ENCODE results near the gene PSMD2. TPM values are rescaled to one million over a fixed set of nuclear protein-coding genes. Genes with fewer than 3 reads are reported as not detected.

The PSMD2 gene
- total and polyA plus RNA-seq, 4 donors, result 77.5 to 213 (median 161) TPM

DNA sequence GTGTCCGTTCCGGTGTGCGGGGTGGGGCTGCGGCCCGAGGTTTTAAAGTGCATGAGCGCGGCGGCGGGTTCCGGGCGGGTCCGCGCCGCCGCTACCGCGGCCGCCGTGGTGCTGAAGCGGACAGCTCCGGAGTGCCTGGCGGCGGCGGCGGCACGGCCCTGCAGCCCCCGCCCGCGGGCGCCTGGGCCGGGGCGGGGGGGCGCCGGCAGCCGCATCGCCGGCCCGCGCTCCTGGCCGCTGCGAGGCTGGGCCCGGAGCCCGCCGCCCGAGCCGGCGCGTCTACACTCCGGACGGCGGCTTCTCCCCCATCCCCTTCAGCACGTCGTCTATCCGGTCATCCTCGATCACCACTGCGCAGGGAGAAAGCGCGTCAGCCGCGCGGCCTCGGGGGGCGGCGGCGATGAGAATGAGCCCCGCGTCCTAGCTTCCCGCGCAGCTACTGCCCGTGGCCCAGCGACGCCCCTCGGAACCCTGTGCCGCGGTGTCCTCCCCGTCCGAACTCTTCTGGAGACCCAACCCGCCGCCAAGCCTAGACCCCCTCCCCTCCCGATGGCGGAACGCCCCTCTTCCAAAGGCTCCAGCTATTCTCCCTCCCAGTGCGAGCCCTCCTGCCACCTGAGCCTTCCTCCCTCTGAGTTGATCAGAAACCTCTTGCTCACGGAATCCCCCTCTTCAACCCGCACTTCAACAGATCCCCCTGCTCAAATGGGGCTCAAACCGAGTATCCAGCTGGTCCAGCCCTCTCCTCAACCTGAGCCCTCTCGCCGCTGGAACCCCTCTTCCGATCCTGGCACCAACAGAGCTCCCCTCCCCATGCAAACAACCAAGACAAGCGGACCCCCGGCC, 38.9 kb upstream of the PSMD2 start:
- H3K27ac ChIP-seq (ENCODE audit: low read depth in 1 of 2, low read length in 2 of 2), result no peak overlapping the region
- peaks cover 9 to 29% (median 14%) of the 10 kb centered on the region in 4 donors for H3K4me1 ChIP-seq (ENCODE audit: control insufficient read depth in 4 of 4, insufficient read depth in 4 of 4, low read length in 3 of 4)
- peaks cover 0 to 5% (median 0%) of the 10 kb centered on the region in 4 donors for H3K36me3 ChIP-seq (ENCODE audit: control insufficient read depth in 4 of 4, insufficient read depth in 3 of 4, low read depth in 1 of 4, low read length in 3 of 4)
- DNase-seq (ENCODE audit: low spot score), result no peak
- WGBS, result 3% methylated on average over 91 of the region's 91 CpGs
- no peak overlapping the region for H3K9ac ChIP-seq (ENCODE audit: low read depth in 1 of 2, low read length in 2 of 2)
- no peaks in the 10 kb centered on the region for H3K9me3 ChIP-seq (ENCODE audit: control insufficient read depth in 4 of 4, low read length in 3 of 4)
- no peaks in the 10 kb centered on the region for H3K27me3 ChIP-seq (ENCODE audit: control insufficient read depth in 4 of 4, insufficient read depth in 4 of 4, low read length in 3 of 4)
- H3K4me3 ChIP-seq (ENCODE audit: low read depth in 1 of 3, low read length in 3 of 3), result peak overlapping the region in 1 of 3 donors; percentile 67
- TF ChIP-seq GABPA (IDR thresholded peaks at IDR 0.05 in 1 of 2, conservative IDR thresholded peaks at IDR 0.05 in 1 of 2), result no peak
- TF ChIP-seq, protein P1, sequence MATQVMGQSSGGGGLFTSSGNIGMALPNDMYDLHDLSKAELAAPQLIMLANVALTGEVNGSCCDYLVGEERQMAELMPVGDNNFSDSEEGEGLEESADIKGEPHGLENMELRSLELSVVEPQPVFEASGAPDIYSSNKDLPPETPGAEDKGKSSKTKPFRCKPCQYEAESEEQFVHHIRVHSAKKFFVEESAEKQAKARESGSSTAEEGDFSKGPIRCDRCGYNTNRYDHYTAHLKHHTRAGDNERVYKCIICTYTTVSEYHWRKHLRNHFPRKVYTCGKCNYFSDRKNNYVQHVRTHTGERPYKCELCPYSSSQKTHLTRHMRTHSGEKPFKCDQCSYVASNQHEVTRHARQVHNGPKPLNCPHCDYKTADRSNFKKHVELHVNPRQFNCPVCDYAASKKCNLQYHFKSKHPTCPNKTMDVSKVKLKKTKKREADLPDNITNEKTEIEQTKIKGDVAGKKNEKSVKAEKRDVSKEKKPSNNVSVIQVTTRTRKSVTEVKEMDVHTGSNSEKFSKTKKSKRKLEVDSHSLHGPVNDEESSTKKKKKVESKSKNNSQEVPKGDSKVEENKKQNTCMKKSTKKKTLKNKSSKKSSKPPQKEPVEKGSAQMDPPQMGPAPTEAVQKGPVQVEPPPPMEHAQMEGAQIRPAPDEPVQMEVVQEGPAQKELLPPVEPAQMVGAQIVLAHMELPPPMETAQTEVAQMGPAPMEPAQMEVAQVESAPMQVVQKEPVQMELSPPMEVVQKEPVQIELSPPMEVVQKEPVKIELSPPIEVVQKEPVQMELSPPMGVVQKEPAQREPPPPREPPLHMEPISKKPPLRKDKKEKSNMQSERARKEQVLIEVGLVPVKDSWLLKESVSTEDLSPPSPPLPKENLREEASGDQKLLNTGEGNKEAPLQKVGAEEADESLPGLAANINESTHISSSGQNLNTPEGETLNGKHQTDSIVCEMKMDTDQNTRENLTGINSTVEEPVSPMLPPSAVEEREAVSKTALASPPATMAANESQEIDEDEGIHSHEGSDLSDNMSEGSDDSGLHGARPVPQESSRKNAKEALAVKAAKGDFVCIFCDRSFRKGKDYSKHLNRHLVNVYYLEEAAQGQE (IDR thresholded peaks at IDR 0.05), result peak; percentile 94

DNA sequence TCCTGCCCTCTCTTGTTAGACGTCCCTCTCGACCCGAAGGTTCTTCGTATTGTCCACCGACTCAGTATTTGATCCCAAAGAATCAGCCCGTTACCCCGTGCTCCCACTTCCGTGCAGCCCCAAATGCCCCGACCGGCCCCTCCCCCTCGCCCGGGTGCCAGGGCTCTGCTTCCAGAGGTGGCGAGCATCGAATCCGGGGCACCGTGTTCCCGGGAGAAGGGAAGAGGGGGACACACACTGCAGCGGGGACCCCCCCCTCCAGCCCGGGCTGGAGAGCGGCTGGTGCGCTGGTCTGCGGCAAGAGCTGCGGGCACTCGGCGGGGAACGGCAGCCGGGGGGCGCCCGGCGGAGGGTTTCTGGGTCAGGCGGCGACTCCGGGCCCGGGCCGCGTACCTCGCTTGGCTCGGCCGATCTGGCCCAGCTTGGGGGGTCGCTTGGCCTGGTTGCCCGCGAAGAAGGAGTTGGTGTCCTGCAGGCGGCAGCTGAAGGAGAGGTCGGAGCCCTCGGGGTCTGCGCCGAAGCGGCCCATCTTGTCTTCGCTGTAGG, 38.2 kb upstream of the PSMD2 start:
- no peak for DNase-seq (ENCODE audit: low spot score)
- no peak overlapping the region for H3K9ac ChIP-seq (ENCODE audit: low read depth in 1 of 2, low read length in 2 of 2)
- no peaks in the 10 kb centered on the region for H3K9me3 ChIP-seq (ENCODE audit: control insufficient read depth in 4 of 4, low read length in 3 of 4)
- TF ChIP-seq EGR1 (IDR thresholded peaks at IDR 0.05; ENCODE audit: low read depth in 2 of 2) (no peak), HNF4A (conservative IDR thresholded peaks at IDR 0.05) (no peak), SP1 (IDR thresholded peaks at IDR 0.05) (no peak), FOXA2 (IDR thresholded peaks at IDR 0.05) (no peak), JUND (IDR thresholded peaks at IDR 0.05) (no peak), FOXA1 (IDR thresholded peaks at IDR 0.05) (no peak), TAF1 (conservative IDR thresholded peaks at IDR 0.05) (no peak)
- TF ChIP-seq, protein P2, sequence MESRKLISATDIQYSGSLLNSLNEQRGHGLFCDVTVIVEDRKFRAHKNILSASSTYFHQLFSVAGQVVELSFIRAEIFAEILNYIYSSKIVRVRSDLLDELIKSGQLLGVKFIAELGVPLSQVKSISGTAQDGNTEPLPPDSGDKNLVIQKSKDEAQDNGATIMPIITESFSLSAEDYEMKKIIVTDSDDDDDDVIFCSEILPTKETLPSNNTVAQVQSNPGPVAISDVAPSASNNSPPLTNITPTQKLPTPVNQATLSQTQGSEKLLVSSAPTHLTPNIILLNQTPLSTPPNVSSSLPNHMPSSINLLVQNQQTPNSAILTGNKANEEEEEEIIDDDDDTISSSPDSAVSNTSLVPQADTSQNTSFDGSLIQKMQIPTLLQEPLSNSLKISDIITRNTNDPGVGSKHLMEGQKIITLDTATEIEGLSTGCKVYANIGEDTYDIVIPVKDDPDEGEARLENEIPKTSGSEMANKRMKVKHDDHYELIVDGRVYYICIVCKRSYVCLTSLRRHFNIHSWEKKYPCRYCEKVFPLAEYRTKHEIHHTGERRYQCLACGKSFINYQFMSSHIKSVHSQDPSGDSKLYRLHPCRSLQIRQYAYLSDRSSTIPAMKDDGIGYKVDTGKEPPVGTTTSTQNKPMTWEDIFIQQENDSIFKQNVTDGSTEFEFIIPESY (IDR thresholded peaks at IDR 0.05), result no peak
- TF ChIP-seq, protein P3, sequence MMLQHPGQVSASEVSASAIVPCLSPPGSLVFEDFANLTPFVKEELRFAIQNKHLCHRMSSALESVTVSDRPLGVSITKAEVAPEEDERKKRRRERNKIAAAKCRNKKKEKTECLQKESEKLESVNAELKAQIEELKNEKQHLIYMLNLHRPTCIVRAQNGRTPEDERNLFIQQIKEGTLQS (IDR thresholded peaks at IDR 0.05), result no peak
- TF ChIP-seq, protein P4, sequence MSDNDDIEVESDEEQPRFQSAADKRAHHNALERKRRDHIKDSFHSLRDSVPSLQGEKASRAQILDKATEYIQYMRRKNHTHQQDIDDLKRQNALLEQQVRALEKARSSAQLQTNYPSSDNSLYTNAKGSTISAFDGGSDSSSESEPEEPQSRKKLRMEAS (IDR thresholded peaks at IDR 0.05), result no peak
- TF ChIP-seq, protein P5, sequence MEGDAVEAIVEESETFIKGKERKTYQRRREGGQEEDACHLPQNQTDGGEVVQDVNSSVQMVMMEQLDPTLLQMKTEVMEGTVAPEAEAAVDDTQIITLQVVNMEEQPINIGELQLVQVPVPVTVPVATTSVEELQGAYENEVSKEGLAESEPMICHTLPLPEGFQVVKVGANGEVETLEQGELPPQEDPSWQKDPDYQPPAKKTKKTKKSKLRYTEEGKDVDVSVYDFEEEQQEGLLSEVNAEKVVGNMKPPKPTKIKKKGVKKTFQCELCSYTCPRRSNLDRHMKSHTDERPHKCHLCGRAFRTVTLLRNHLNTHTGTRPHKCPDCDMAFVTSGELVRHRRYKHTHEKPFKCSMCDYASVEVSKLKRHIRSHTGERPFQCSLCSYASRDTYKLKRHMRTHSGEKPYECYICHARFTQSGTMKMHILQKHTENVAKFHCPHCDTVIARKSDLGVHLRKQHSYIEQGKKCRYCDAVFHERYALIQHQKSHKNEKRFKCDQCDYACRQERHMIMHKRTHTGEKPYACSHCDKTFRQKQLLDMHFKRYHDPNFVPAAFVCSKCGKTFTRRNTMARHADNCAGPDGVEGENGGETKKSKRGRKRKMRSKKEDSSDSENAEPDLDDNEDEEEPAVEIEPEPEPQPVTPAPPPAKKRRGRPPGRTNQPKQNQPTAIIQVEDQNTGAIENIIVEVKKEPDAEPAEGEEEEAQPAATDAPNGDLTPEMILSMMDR (IDR thresholded peaks at IDR 0.05; ENCODE audit: low read depth, low read length, missing input control), result no peak
- peaks cover 9 to 29% (median 14%) of the 10 kb centered on the region in 4 donors for H3K4me1 ChIP-seq (ENCODE audit: control insufficient read depth in 4 of 4, insufficient read depth in 4 of 4, low read length in 3 of 4)
- no peaks in the 10 kb centered on the region for H3K27me3 ChIP-seq (ENCODE audit: control insufficient read depth in 4 of 4, insufficient read depth in 4 of 4, low read length in 3 of 4)
- H3K27ac ChIP-seq (ENCODE audit: low read depth in 1 of 2, low read length in 2 of 2), result no peak overlapping the region
- peak overlapping the region in 1 of 3 donors; percentile 67 for H3K4me3 ChIP-seq (ENCODE audit: low read depth in 1 of 3, low read length in 3 of 3)
- WGBS, result 3% methylated on average over 49 of the region's 49 CpGs
- H3K36me3 ChIP-seq (ENCODE audit: control insufficient read depth in 4 of 4, insufficient read depth in 3 of 4, low read depth in 1 of 4, low read length in 3 of 4), result peaks cover 0 to 5% (median 0%) of the 10 kb centered on the region in 4 donors
